SK-N-SH treated with all-trans-retinoic acid at 6 μM for 48 hours (cell line): ENCODE measurements around the gene ZCCHC9.

Experiments
- ATAC-seq: fragments of 200-7000 bp; cut with Tn5 transposase; 3 replicates; pipeline ENCODE4 v1.9.1; 2020; ENCODE audit warnings: mild to moderate bottlenecking, moderate library complexity
- CSDC2 ChIP-seq: fragments of 250-450 bp; sonication (Bioruptor Pico); IDR thresholded peaks from 2 replicates; pipeline ENCODE4 v1.5.0; 2020; ENCODE audit warnings: mild to moderate bottlenecking, moderate library complexity
- CSRNP3 ChIP-seq: fragments of 250-450 bp; sonication (Bioruptor Pico); IDR thresholded peaks from 2 replicates; pipeline ENCODE4 v1.5.1; 2021; ENCODE audit warnings: mild to moderate bottlenecking, moderate library complexity
- ESRRG ChIP-seq: fragments of 250-450 bp; sonication (Bioruptor Pico); IDR thresholded peaks from 2 replicates; pipeline ENCODE4 v1.6.1; 2021; ENCODE audit warnings: mild to moderate bottlenecking
- GLIS3 ChIP-seq: fragments of 250-450 bp; sonication (Bioruptor Pico); IDR thresholded peaks from 2 replicates; pipeline ENCODE4 v1.5.0; 2020; ENCODE audit warnings: mild to moderate bottlenecking, moderate library complexity
- ISL1 ChIP-seq: fragments of 250-450 bp; sonication (Bioruptor Pico); IDR thresholded peaks from 2 replicates; pipeline ENCODE4 v2.1.2; 2022; ENCODE audit warnings: mild to moderate bottlenecking, moderate library complexity
- PATZ1 ChIP-seq: fragments of 250-450 bp; sonication (Bioruptor Pico); IDR thresholded peaks from 2 replicates; pipeline ENCODE4 v1.8.0; 2020; ENCODE audit warnings: mild to moderate bottlenecking, moderate library complexity, borderline replicate concordance
- PPARA ChIP-seq: fragments of 250-450 bp; sonication (Bioruptor Pico); IDR thresholded peaks from 2 replicates; pipeline ENCODE4 v1.5.0; 2020; ENCODE audit warnings: mild to moderate bottlenecking, borderline replicate concordance
- TCF4 ChIP-seq: fragments of 250-450 bp; sonication (Bioruptor Pico); IDR thresholded peaks from 2 replicates; pipeline ENCODE4 v1.8.0; 2021; ENCODE audit warnings: mild to moderate bottlenecking, moderate library complexity, borderline replicate concordance
- TOX ChIP-seq: fragments of 250-450 bp; sonication (Bioruptor Pico); IDR thresholded peaks from 2 replicates; pipeline ENCODE4 v1.8.0; 2021; ENCODE audit warnings: mild to moderate bottlenecking, moderate library complexity, borderline replicate concordance
- ZC3H10 ChIP-seq: fragments of 250-450 bp; sonication (Bioruptor Pico); IDR thresholded peaks from 2 replicates; pipeline ENCODE4 v1.5.1; 2021; ENCODE audit warnings: mild to moderate bottlenecking, moderate library complexity
- ZFP3 ChIP-seq: fragments of 250-450 bp; sonication (Bioruptor Pico); IDR thresholded peaks from 2 replicates; pipeline ENCODE4 v1.5.0; 2020; ENCODE audit warnings: mild to moderate bottlenecking, moderate library complexity
- ZFP30 ChIP-seq: fragments of 450-650 bp; formaldehyde crosslinking; IDR thresholded peaks from 2 replicates; pipeline ENCODE4 v1.5.0; 2022; ENCODE audit warnings: mild to moderate bottlenecking, moderate library complexity
- ZNF565 ChIP-seq: fragments of 450-650 bp; formaldehyde crosslinking; conservative IDR thresholded peaks from 2 replicates; pipeline ENCODE4 v1.5.0; 2020; ENCODE audit warnings: low read depth, mild to moderate bottlenecking, moderate library complexity
- ZNF70 ChIP-seq: fragments of 450-650 bp; formaldehyde crosslinking; IDR thresholded peaks from 2 replicates; pipeline ENCODE4 v1.5.0; 2020; ENCODE audit warnings: mild to moderate bottlenecking, moderate library complexity
- ZNF8 ChIP-seq: fragments of 450-650 bp; formaldehyde crosslinking; IDR thresholded peaks from 2 replicates; pipeline ENCODE4 v1.5.0; 2020; ENCODE audit warnings: mild to moderate bottlenecking, moderate library complexity
- TF ChIP-seq, protein P1 (sequence below): fragments of 250-450 bp; sonication (Bioruptor Pico); IDR thresholded peaks from 2 replicates; pipeline ENCODE4 v1.8.0; 2021; ENCODE audit warnings: low read depth, mild to moderate bottlenecking, moderate library complexity, borderline replicate concordance
- TF ChIP-seq, protein P2 (sequence below): fragments of 250-450 bp; sonication (Bioruptor Pico); IDR thresholded peaks from 2 replicates; pipeline ENCODE4 v1.5.1; 2020; ENCODE audit warnings: low read depth, mild to moderate bottlenecking, moderate library complexity

ZCCHC9 gene

GRCh38 chr5:81303563-81303962, 2.2 kb downstream of the ZCCHC9 start:
- no peak for ATAC-seq
- TF ChIP-seq GLIS3 (CRISPR knock-in tag), result no peak
- no peak for TF ChIP-seq ISL1 (CRISPR knock-in tag)
- TF ChIP-seq PPARA, result no peak
- TF ChIP-seq, protein P1, sequence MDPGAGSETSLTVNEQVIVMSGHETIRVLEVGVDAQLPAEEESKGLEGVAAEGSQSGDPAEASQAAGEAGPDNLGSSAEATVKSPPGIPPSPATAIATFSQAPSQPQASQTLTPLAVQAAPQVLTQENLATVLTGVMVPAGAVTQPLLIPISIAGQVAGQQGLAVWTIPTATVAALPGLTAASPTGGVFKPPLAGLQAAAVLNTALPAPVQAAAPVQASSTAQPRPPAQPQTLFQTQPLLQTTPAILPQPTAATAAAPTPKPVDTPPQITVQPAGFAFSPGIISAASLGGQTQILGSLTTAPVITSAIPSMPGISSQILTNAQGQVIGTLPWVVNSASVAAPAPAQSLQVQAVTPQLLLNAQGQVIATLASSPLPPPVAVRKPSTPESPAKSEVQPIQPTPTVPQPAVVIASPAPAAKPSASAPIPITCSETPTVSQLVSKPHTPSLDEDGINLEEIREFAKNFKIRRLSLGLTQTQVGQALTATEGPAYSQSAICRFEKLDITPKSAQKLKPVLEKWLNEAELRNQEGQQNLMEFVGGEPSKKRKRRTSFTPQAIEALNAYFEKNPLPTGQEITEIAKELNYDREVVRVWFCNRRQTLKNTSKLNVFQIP, result no peak
- TF ChIP-seq PATZ1 (CRISPR knock-in tag), result no peak
- TF ChIP-seq, protein P2, sequence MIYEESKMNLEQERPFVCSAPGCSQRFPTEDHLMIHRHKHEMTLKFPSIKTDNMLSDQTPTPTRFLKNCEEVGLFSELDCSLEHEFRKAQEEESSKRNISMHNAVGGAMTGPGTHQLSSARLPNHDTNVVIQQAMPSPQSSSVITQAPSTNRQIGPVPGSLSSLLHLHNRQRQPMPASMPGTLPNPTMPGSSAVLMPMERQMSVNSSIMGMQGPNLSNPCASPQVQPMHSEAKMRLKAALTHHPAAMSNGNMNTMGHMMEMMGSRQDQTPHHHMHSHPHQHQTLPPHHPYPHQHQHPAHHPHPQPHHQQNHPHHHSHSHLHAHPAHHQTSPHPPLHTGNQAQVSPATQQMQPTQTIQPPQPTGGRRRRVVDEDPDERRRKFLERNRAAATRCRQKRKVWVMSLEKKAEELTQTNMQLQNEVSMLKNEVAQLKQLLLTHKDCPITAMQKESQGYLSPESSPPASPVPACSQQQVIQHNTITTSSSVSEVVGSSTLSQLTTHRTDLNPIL (CRISPR knock-in tag), result no peak
- no peak for TF ChIP-seq ZFP30
- TF ChIP-seq ZFP3 (CRISPR knock-in tag), result no peak

DNA sequence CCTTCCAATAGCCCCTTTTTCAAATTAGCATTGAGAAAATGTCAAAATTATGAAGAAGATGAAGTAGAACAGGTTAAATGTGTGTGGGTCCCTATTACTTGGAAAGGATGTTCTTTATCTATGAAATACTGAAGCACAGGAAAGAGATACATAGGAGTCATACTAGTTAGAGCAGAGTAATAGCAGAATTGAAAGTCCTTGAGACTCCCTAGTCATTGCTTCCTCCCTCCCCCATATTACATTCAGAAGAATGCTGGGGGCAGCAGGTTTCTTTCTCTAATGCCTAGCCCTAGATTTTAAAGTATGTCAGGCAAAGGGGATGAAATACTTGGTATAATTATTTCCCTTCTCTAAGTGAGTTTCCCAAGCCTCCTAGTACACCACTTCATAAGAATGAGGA, 4.4 kb downstream of the ZCCHC9 start:
- no peak for TF ChIP-seq PPARA
- no peak for ATAC-seq

DNA sequence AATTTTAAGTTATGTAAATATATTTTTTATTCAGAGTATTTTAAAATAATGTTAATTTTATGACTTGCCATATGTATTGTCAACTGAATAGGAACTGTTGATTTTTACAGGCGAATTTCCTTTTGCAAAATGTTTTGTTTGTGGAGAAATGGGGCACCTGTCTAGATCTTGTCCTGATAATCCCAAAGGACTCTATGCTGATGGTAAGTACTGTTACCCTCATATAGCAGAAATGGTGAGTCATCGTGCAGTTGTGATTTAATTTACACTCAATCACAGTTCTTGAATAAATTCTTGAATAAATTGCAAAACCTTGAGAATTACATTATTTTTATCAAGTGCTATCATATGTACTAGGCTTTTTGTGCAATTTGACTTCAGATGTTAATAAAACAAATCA, 7.4 kb downstream of the ZCCHC9 start:
- ATAC-seq, result no peak
- TF ChIP-seq ISL1 (CRISPR knock-in tag) (peak; percentile 48; the same call in 1 of the 2 replicates), ZNF70 (CRISPR knock-in tag) (no peak)

GRCh38 chr5:81310402-81311063, 9.1 kb downstream of the ZCCHC9 start:
- 0 out of 2 replicates have a peak, but pooled peaks have one; percentile 9 for TF ChIP-seq ISL1 (CRISPR knock-in tag)
- TF ChIP-seq PATZ1 (CRISPR knock-in tag), result no peak
- ATAC-seq, result no peak

GRCh38 chr5:81313278-81313677, 11.9 kb downstream of the ZCCHC9 start:
- ATAC-seq, result no peak
- TF ChIP-seq ZNF70 (CRISPR knock-in tag), result no peak
- TF ChIP-seq, protein P2 (CRISPR knock-in tag), result 0 out of 2 replicates have a peak, but pooled peaks have one; percentile 18
- no peak for TF ChIP-seq ZNF8 (CRISPR knock-in tag)
- peak; percentile 80 for TF ChIP-seq ISL1 (CRISPR knock-in tag)

DNA sequence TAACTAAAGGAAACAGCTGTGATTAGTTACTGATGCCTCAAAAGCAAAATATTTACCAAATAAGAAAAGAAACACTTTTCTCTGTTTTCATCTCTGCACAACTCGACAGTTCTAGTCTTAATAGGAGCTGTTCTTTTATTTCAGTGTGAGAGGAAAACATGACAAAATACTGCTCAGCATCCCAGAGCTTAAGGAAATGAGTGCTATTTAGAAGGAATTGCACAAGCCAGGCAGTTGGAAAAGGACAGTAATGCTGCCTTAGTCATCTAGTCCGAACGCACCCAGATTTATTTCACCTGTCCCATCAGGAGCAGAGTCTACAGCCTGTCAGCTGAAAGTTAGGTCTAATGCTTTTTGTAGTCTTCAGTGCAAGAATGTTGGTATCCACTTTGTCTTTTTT, 12.3 kb downstream of the ZCCHC9 start:
- ATAC-seq, result no peak
- TF ChIP-seq, protein P1, result no peak
- TF ChIP-seq ZNF565 (CRISPR knock-in tag) (no peak), CSDC2 (CRISPR knock-in tag) (no peak), ZFP3 (CRISPR knock-in tag) (no peak), ZC3H10 (CRISPR knock-in tag) (no peak), ISL1 (CRISPR knock-in tag) (no peak), PPARA (no peak), TOX (CRISPR knock-in tag) (no peak), TCF4 (CRISPR knock-in tag) (no peak), ESRRG (no peak), ZNF8 (CRISPR knock-in tag) (no peak), ZNF70 (CRISPR knock-in tag) (no peak), CSRNP3 (CRISPR knock-in tag) (no peak)
- TF ChIP-seq, protein P2 (CRISPR knock-in tag), result no peak
- TF ChIP-seq, all 23 proteins: peak for 0
